IMR-90 (cell line): ENCODE measurements around the gene AQP7.

ENCODE experiments used
- BHLHE40 ChIP-seq: fragments of 150-350 bp; IDR thresholded peaks from 2 replicates; pipeline ENCODE4 v1.6.1; 2016; ENCODE audit warnings: mild to moderate bottlenecking, low read depth, low read length
- CHD1 ChIP-seq: IDR thresholded peaks from 2 replicates; pipeline ENCODE4 v1.6.1; 2012; ENCODE audit warnings: low read depth, low read length, improper control_type of control experiment
- CTCF ChIP-seq: conservative IDR thresholded peaks from 2 replicates; pipeline ENCODE4 v1.5.1; 2012; ENCODE audit warnings: mild to moderate bottlenecking, low read depth, low read length, improper control_type of control experiment
- MAZ ChIP-seq: IDR thresholded peaks from 2 replicates; pipeline ENCODE4 v1.6.1; 2012; ENCODE audit warnings: low read depth, mild to moderate bottlenecking, low read length, improper control_type of control experiment, moderate library complexity, borderline replicate concordance
- POLR2A ChIP-seq: IDR thresholded peaks from 2 replicates; pipeline ENCODE4 v1.6.1; 2012; ENCODE audit warnings: mild to moderate bottlenecking, low read depth, low read length
- RCOR1 ChIP-seq: IDR thresholded peaks from 2 replicates; pipeline ENCODE4 v1.6.1; 2012; ENCODE audit warnings: mild to moderate bottlenecking, low read length, improper control_type of control experiment; ENCODE audit not compliant: insufficient replicate concordance

GRCh38 chr9:33446946-33447798 is 44.8 kb upstream of the AQP7 start, which contains the start of gene AQP3:
- no peak for TF ChIP-seq MAZ
- no peak for TF ChIP-seq RCOR1
- peak; percentile 59 for TF ChIP-seq BHLHE40
- TF ChIP-seq CHD1: no peak
- TF ChIP-seq POLR2A: no peak
- peak; percentile 39 for TF ChIP-seq CTCF
